Activated CD4-positive, CD25-positive, alpha-beta regulatory T cell treated with anti-CD3 and anti-CD28 coated beads, Interleukin-2, amount 50 U/mL, for 16 hours (primary cell): ENCODE data around the gene NINL.
"Not testable (repeated sequence)": the region's sequence is repeated elsewhere in the genome, so short reads cannot be mapped to it uniquely, and the experiment has no call there.

Experiments
- DNase-seq: peaks from one replicate; pipeline ENCODE4 v3.0.0-alpha.2; 2020; ENCODE audit warnings: low read depth, low spot score

Gene NINL

DNA sequence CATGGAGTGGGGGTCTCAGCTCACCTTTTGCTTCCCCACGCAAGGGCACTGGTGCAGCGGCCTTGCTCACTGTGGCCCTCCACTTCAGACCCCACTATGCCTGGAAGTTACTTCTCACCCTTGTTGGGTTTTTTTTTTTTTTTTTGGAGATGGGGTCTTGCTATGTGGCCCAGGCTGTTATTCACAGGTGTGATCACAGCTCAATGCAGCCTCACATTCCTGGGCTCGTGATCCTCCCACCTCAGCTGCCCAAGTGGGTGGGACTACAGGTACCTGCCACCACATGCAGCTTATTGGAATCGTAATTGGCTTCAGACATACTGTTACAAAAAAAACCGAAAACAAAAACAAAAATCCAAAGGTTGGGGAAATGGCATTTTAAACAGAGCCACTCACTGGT lies 32.4 kb downstream of the NINL start:
- DNase-seq, result no peak

DNA sequence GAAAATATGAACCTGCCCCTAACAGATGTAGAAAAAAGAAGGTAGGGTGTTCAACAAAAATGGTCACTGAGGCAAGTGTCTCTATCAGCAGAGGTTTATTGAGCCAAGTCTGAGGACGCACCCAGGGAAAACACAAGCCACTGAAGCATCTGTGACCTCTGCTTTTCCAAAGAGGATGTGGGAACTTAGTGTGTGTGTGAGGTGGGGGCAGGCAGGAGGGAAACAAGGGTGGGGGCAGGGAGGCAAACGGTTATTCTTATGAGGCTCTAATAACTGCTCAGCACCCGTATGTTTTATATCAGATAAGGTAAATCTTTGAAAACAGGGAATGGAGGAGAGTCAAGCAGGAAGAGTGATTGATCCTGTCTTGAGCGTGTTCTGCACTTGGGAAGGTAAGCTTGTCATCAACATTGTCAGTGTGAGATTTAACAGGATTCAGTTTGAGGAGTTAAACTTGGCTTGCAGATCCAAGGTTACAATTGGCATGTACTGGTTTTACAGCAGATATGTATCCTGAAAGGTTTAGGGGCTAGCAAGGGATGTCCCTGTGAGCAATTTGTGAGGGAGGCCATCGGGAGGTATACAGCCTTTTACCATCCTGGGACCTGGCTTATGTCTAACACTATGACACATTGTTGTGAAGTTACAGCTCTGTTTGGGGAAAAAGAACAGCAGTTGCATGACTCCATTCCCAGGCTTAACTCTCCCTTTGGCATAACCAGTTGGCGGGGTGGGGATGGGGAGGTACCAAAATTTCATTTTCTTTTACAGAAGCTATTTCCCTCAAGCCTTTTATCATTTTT lies 33.7 kb downstream of the NINL start:
- DNase-seq, result no peak

DNA sequence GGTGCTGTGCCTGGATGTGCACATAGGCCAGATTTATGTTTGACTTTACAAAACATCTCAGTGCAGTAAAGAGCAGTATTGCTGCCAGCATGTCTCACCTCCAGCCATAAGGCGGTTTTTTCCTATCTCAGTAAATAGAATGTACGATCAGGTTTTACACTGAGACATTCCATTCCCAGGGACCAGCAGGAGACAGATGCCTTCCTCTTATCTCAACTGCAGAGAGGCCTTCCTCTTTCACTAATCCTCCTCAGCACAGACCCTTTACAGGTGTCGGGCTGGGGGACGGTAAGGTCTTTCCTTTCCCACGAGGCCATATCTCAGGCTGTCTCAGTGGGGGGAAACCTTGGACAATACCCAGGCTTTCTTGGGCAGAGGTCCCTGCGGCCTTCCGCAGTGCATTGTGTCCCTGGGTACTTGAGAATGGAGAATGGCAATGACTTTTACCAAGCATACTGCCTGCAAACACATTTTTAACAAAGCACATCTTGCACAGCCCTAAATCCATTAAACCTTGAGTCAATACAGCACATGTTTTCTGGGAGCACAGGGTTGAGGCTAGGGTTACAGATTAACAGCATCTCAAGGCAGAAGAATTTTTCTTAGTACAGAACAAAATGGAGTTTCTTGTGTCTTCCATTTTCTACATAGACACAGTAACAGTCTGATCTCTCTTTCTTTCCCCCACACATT lies 34.5 kb downstream of the NINL start:
- DNase-seq, result not testable (repeated sequence)

DNA sequence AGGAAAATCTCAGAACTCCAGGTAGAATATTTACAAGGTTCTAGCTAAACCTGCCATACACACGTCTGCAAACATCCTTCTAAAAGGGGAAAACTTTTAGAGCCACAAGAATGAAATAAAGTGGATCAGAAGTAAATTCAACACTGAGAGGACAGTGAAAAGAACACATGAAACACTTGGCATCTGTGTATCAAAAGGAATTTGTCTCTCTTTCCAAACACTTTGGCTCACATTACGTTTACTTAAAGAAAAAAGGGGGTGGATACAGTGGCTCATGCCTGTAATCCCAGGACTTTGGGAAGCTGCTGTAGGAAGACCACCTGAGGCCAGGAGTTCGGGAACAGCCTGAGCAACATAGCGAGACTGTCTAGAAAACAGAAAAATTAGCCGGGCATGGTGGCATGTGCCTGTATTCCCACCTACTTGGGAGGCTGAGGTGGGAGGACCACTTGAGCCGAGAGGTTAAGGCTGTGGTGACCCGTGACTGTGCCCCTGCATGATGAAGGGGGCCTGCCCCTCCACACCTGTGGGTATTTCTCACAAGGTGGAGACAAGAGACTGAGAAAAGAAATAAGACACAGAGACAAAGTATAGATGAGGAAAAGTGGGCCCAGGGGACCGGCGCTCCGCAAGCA lies 35.4 kb downstream of the NINL start:
- DNase-seq, result no peak

DNA sequence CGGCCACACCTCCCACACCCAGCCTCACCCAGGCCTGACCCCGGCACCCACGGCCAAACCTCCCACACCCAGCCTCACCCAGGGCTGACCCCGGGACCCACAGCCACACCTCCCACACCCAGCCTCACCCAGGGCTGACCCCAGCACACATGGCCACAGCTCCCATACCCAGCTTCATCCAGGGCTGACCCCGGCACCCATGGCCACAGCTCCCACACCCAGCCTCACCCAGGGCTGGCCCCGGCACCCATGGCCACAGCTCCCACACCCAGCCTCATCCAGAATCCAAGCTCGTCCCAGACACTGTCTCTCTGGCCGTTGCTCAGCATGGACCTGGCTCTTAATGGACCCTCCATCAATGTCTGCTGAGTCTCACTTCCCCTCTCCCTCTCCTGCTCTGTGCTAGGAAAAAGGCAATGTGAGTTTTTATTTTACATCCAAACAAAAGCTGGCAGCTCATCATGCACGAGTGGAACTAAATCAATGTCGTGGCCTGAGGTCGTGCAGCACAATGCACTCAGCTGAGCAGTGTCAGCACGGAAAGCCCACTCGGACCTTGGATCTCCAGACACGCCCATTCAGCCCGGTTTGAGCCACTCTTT lies 36.1 kb downstream of the NINL start:
- no peak for DNase-seq

DNA sequence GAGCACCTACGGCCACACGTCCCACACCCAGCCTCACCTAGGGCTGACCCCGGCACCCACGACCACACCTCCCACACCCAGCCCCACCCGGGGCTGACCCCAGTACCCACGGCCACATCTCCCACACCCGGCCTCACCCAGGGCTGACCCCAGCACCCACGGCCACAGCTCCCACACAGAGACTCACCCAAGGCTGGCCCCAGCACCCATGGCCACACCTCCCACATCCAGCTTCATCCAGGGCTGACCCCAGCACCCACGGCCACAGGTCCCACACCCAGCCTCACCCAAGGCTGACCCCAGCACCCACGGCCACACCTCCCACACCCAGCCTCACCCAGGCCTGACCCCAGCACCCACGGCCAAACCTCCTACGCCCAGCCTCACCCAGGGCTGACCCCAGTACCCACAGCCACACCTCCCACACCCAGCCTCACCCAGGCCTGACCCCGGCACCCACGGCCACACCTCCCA lies 36.7 kb downstream of the NINL start:
- no peak for DNase-seq

DNA sequence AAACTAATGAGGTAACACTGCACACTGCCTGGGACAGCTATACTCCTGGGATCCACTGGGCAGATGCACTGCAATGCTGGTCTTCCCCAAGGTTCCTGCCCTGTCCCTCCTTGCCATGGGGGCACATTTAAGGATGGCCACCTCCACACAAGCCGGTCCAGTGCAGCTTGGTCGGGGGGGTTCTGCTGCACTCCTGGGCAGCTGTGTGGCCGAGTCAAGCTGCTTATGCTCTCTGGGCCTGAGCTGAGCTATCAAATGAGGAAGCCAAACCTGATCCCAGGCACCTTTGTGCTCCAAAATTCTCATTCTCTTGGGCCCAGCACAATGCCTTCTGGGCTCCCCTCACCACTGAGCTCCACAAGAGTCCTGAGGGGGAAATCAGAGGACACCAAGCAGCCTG lies 37.3 kb downstream of the NINL start:
- no peak for DNase-seq

DNA sequence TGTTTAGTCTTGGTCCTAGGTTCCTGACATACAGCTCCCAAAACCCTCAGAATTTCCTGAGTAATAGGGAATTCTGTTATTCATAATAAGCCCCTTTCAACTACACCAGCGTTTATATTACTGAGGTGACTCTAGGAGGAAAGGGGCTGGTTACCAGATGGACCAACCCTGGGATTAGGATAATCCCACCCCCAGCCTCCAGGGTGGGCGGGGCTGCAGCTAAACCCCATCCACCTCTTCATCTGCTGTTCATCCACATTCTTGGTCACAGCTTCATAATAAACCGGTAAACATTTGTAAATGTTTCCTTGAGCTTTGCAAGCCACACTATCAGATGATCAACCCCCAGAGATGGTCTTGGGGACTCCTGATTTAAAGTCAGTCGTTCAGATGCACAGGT lies 38.3 kb downstream of the NINL start:
- no peak for DNase-seq

DNA sequence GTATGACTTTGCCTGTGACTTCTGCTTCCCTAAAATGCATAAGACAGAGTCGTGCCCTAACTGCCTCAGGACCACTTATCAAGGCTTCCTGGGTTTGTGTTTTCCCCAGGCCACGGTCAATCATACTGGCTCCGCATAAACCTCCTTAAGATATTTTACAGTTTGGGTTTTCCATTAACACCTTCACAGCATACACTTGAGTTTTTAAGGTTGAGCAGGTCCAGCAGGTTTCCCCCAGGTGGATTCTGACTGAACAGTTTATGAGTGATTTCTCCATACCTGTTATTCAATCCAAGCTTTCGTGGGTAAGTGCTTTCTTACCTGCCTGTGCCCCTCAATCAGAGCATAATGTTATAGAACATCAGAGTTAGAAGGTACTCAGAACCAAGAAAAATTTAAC lies 39.3 kb downstream of the NINL start:
- no peak for DNase-seq

DNA sequence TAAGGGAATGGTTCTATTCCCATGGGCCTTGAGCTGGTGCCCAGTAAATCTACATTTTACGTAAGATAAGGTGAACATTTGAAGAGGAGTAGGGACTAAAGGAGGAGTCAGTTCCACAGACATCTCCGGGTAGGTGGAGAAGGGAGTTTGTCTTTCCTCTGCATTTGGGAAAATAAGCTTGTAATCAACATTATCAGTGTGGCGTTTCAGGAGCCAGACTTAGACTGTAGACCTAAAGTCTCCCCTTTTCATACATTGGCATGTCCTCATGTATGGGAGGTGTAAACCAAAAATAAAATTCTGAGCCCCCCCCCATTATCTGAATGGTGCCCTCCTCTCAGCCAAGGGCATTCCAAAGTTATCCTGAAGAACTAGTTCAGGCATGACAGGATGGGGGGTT lies 40.2 kb downstream of the NINL start:
- no peak for DNase-seq

DNA sequence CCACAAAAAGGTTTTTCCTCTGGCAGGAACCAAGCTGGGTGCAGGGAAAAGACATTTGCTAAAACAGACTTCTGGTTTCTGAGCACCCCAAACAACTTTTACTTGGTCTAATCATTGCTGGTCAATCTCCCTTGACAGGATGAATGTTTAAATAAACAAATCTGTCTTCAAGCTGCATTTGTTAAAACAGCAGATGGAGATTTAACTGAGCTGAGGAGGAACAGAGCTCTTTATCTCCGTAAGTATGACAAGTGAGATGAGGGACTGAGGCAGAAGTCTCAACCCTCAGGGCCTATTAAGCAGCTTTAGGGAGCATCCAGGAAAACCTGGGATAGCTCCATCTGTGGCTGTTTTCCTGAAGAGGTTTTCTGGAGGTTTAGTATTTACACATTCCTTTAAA lies 40.6 kb downstream of the NINL start:
- no peak for DNase-seq

DNA sequence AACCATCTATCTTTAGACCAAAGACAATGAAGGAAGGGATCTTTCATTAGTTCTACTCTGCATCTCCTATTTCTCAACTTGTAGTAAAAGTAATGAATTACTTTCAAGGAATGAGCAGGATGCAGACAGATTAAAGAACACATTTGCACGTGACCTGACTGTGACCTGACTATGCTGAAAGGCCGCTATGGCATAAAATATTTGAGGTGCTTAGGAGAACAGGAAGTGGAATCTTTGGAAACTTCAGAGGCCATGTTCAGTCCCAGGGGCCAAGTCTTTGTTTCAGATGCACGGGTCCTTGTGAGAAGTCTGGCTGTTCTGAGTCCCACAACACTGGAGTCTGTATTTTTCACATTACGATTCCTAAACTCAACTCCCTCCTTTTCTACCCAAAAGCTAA lies 41.0 kb downstream of the NINL start:
- DNase-seq, result no peak

DNA sequence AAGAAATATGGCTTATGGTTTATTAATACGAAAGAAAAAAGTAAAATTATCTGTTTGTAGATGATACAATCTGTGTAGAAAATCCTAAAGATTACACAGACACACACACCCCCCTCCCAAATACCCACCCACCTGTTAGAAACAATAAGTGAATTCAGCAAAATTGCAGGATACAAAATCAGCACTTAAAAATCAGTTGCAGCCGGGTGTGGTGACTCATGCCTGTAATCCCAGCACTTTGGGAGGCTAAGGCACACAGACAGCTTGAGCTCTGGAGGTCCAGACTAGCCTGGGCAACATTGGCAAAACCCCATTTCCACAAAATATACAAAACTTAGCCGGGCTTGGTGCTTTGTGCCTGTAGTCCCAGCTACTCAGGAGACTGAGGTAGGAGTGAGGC lies 42.3 kb downstream of the NINL start:
- no peak for DNase-seq

DNA sequence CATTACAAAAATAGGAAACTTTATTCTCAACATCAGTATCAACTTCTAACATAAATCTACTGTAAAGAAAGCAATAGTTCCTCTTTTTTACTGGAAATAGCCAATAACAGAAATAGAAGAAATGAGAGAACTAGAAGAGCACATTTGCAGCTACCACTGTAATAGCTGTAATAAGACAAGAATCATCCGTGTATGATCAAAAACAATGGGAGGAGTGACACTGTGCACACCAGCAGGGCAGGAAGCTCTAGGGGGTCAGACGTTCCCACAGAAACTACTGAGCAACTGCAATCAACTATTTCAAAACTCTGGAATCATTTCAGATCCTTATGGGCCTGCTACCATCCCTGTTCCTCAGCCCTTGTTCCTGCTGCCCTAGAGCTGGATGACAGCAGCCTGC lies 43.7 kb downstream of the NINL start:
- DNase-seq, result no peak

DNA sequence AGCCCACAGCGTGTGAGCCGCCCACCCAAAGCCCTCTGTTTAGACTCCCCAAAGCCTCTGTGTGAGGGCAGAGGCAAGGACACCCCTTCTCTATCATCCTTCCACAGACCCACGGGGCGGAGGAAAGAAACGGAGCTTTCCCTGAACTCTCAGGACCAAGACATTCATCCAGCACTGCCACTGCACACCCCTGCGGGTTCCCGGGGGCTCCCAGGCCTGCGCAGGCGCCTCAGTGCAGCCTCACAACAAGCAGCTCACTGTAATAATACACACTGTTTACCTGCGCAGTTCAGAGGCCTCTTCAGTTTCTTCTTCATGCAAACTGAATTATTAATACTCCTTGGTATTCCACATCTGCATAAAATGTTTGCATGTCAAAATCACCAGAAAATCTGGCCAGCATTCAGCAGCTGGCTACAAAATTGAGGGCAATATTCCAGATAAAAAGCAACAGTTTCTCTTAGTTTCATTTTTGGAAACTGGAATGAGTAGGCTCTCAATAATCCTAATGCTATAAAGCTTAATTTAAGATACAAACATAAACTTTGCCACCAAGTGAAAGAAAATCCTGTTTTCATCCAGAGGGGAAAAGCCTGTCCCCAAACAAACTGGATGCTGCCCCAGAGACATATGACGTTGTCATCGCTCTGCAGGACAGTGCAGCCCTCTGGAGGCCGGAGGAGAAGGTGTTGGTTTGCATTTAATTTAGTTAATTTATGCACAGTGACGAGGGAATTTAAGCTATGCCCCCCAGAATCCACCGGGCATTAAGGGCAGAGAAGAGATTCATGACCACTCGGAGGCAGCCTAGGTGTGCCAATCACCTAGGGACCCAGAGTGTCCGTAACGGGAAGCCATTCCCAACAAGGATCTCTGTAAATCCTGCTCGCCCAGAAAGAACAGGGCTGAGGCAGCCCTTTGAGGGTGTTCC lies 45.3 kb downstream of the NINL start:
- DNase-seq, result no peak

DNA sequence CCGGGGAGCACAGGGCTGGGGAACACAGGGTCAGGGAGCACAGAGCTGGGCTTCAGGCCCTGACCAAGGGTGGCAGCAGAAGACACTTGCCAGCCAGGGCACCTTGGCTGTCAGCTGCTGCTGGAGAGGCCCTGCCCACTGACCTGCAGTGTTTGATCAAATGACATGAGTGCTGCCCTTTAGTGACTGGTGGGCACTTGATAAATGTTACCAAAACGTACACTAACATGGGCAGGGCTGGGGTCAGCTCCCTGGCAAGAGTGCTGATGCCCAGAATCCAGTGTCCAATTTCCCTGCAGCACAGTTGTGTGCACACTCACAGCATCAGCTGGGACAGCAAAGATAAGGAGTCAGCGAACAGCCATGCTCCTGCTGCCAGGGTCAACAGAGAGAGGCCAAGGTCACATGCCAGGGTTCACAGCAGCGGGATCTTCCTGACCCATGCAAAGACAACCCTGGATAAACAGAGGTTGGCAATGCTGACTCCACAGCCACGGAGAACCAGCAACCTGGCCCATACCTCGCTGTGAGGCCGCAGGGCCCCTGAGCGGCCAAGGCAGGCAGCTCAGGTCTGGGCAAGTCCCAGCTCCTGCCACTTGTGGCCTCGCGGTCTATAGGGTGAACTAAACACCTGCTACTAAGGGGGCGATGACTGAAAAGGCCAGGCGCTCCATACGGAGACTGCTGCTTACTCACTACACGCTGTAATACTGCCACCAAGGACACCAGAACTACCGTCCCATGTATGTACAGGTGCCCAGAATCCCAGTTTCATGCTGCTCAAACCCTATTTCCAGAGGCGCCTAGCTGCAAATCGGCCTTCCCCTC lies 46.3 kb downstream of the NINL start:
- no peak for DNase-seq

DNA sequence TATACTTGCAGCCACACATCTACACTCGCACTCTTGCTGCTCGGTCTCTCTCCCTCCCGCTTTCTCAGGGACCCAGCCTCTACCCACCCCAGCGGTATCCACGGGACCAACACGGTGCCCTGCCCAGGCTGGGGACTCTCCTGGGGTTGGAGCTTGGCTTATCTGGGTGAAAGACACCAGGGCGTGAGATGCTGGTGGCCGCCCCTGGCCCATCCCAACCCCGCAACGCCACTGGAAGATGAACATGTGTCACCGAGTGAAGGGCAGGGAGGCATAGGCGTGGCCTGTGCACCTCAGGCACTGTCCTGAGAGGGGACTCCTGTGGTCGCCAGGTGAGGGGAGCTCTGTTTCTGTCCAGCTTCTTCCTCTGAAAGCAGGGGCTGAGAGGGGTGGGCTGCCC lies 47.4 kb downstream of the NINL start:
- DNase-seq, result no peak

DNA sequence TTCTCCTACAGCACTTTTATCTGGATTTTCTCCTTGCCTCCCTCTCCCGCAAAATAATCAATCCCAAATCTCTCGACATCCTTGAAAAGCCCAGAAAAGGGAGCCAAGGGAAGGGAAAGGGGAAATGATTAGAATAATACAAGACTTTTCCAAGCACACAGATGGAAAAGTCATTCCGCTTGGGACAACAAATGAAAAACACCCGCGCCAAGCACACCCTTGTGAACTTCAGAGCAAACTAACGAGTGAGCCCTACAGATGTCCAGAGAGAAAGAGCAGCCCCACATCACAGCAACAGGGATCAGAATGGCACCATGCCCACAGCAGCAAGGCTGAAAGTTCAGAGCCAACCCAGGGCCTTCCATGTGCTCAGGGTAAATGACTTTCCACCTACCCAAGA lies 49.6 kb downstream of the NINL start:
- DNase-seq, result no peak

DNA sequence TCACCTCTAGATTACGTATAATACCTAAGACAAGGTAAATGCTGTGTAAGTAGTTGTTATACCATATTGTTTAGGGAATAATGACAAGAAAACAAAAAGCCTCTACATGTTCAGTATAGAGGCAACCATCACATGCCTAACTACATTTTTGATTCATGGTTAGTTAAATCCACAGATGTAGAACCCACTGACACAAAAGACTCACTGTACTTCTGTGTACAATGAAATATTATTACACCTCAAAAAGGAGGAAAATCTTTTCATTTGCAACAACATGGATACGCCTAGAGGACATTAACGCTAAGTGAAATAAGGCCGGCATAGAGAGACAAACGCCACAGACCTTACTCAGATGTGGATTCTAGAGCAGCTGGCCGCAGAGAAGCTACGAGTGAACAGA lies 50.5 kb downstream of the NINL start:
- no peak for DNase-seq

DNA sequence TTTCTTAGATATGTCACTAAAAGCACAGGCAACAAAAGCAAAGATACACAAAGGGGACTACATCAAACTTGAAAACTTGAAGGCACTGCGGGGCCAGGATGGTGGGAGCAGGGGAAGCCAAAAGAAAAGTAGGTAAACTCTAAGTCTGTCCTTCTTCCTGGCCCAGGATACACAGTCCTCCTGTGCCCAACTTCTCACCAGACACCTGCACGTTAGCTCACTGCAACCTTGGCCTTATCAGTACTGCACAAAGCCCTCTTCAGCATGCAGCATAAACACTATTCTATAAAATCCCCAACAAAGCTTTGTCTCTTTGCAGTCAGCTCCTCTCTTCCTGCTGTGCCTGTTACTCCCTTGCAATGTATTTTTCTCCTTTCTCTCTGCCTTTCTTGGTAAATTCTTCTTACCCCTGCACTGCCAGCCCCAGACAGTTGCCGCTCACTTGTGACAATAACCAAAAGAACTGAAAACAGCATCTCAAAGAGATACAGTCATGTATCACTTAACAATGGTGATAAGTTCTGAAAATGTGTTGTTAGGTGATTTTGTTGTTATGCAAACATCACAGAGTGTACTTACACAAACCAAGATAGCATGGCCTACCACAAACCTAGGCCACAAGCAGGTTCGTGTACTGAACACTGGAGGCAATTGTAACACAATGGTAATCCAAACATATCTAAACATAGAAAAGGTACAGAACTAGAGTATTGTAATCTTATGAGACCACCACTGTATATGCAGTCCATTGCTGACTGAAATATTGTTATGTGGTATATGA lies 51.2 kb downstream of the NINL start:
- DNase-seq, result no peak
